ENCODE measurements around the gene AVPR2.

- TF ChIP-seq, protein P1, sequence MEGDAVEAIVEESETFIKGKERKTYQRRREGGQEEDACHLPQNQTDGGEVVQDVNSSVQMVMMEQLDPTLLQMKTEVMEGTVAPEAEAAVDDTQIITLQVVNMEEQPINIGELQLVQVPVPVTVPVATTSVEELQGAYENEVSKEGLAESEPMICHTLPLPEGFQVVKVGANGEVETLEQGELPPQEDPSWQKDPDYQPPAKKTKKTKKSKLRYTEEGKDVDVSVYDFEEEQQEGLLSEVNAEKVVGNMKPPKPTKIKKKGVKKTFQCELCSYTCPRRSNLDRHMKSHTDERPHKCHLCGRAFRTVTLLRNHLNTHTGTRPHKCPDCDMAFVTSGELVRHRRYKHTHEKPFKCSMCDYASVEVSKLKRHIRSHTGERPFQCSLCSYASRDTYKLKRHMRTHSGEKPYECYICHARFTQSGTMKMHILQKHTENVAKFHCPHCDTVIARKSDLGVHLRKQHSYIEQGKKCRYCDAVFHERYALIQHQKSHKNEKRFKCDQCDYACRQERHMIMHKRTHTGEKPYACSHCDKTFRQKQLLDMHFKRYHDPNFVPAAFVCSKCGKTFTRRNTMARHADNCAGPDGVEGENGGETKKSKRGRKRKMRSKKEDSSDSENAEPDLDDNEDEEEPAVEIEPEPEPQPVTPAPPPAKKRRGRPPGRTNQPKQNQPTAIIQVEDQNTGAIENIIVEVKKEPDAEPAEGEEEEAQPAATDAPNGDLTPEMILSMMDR (IDR thresholded peaks at IDR 0.05; ENCODE audit: low read depth, low read length): no peak
- TF ChIP-seq EZH2phosphoT487 (IDR thresholded peaks at IDR 0.05; ENCODE audit: low read depth): no peak
Measured at GRCh38 chrX:153927672-153927921, 23.1 kb downstream of the AVPR2 start.
